ENCODE results near the gene PIGH.

Gene PIGH

DNA sequence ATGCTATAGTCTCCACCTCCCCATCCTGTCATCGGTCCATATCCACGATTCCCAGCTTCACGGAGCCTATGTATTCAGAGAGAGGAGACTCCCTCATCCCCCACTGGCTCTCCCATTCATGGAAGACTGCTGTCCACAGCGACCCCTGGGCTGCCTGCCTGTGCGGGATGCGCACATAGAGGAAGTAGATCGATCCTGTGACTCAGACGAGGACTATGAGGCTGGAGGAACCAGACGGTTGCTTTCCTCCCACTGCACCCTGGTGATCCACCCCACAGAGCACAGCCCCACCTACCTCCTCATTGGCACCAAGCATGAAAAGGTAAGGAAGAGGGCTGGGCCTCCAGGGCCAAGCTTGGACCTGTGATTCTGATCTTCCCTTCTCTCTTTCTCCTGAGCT, 24.4 kb downstream of the PIGH start:
- Histone ChIP-seq H3K9me3 (ENCODE audit: control insufficient read depth in 2 of 2, low read length in 2 of 2) (no peaks in the 10 kb centered on the region), H3K4me1 (ENCODE audit: control insufficient read depth, insufficient read depth, low read length) (no peaks in the 10 kb centered on the region), H3K36me3 (ENCODE audit: control insufficient read depth in 2 of 2, insufficient read depth in 2 of 2, low read length in 2 of 2) (peaks cover 0 to 6% of the 10 kb centered on the region in 2 donors), H3K9ac (ENCODE audit: low read length in 2 of 2) (no peak overlapping the region), H3K27me3 (ENCODE audit: control insufficient read depth in 1 of 2, insufficient read depth in 2 of 2, low read length in 2 of 2) (no peaks in the 10 kb centered on the region), H3K4me3 (ENCODE audit: low read length in 2 of 2) (no peak overlapping the region), H3K27ac (ENCODE audit: low read length) (no peak overlapping the region)

DNA sequence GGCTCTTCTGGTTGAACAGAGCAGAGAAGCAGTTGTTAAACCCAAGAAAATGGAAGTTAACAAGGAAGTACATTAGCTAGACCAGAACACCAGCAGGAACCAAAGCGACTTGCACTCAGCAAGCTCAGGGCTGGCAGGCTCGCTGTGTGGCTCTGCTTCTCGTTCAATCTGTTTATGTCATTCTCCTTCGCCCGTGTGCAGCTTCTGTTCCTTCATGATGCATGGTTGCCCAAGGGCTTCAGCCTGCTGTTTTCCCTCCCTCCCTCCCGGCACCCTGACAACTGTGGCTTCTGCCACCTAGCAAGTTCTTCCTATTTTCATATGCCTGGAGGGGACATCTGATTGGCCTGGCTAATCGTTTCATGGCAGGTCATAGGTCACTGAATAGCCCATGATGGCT, 25.3 kb downstream of the PIGH start:
- H3K27me3 ChIP-seq (ENCODE audit: control insufficient read depth in 1 of 2, insufficient read depth in 2 of 2, low read length in 2 of 2) = no peaks in the 10 kb centered on the region
- H3K9ac ChIP-seq (ENCODE audit: low read length in 2 of 2) = no peak overlapping the region
- H3K4me3 ChIP-seq (ENCODE audit: low read length in 2 of 2) = no peak overlapping the region
- H3K4me1 ChIP-seq (ENCODE audit: control insufficient read depth, insufficient read depth, low read length) = no peaks in the 10 kb centered on the region
- H3K36me3 ChIP-seq (ENCODE audit: control insufficient read depth in 2 of 2, insufficient read depth in 2 of 2, low read length in 2 of 2) = peaks cover 0 to 6% of the 10 kb centered on the region in 2 donors
- no peaks in the 10 kb centered on the region for H3K9me3 ChIP-seq (ENCODE audit: control insufficient read depth in 2 of 2, low read length in 2 of 2)
- H3K27ac ChIP-seq (ENCODE audit: low read length) = no peak overlapping the region

DNA sequence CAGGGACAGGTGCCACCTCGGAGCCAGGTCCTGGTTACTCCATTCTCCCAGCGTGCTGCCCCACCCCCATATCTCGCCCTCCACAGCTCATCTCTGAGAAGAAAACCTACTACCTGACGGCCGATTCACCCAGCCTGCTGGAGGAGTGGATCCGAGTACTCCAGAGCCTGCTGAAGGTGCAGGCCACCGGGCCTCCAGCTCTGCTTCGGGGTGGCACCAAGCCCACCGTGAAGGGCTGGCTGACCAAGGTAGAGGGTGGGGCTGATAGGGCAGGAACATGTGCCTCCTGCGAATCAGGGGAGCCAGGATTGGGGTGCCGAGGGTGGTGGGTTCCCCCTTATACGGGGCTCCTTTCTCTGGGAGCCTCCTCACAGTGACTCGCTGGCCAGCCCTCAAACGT, 25.9 kb downstream of the PIGH start:
- no peak overlapping the region for H3K9ac ChIP-seq (ENCODE audit: low read length in 2 of 2)
- H3K9me3 ChIP-seq (ENCODE audit: control insufficient read depth in 2 of 2, low read length in 2 of 2) = no peaks in the 10 kb centered on the region
- H3K4me3 ChIP-seq (ENCODE audit: low read length in 2 of 2) = no peak overlapping the region
- no peaks in the 10 kb centered on the region for H3K27me3 ChIP-seq (ENCODE audit: control insufficient read depth in 1 of 2, insufficient read depth in 2 of 2, low read length in 2 of 2)
- no peaks in the 10 kb centered on the region for H3K4me1 ChIP-seq (ENCODE audit: control insufficient read depth, insufficient read depth, low read length)
- H3K27ac ChIP-seq (ENCODE audit: low read length) = no peak overlapping the region
- peaks cover 0 to 5% of the 10 kb centered on the region in 2 donors for H3K36me3 ChIP-seq (ENCODE audit: control insufficient read depth in 2 of 2, insufficient read depth in 2 of 2, low read length in 2 of 2)

DNA sequence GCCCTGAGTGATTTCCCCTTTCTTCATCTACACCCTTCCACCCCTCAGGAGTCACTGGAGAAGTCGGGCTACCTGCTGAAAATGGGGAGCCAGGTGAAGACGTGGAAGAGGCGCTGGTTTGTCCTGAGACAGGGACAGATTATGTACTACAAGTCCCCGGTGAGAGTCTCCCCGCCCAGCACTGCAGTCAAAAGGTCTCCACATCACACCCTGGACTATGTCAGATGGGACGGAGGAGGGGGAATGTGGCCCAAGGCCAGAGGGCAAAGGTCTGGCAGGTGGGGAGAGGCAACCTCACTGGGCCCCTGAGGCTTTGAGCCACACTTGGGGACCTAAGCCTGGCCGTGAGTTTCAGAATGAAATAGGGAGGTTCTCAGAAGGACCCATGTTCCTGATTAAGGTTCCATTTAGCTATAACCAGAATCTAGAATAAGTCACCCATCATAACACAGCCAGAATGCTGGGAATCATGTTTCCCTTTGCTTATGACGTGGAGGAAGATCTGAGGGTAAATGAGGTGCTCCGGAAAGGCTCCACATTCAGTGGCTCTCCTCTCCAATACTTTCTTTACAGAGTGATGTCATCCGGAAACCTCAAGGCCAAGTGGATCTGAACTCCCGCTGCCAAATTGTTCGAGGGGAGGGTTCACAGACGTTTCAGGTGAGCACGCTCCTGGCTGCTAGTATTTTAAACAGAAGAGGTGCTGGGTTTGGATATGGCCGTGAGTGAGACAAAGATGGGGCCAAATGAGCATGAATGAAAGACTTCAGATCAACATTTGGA, 26.6 kb downstream of the PIGH start:
- Histone ChIP-seq H3K27me3 (ENCODE audit: control insufficient read depth in 1 of 2, insufficient read depth in 2 of 2, low read length in 2 of 2) (no peaks in the 10 kb centered on the region), H3K36me3 (ENCODE audit: control insufficient read depth in 2 of 2, insufficient read depth in 2 of 2, low read length in 2 of 2) (peaks cover 0 to 4% of the 10 kb centered on the region in 2 donors), H3K9me3 (ENCODE audit: control insufficient read depth in 2 of 2, low read length in 2 of 2) (no peaks in the 10 kb centered on the region), H3K4me1 (ENCODE audit: control insufficient read depth, insufficient read depth, low read length) (no peaks in the 10 kb centered on the region), H3K4me3 (ENCODE audit: low read length in 2 of 2) (no peak overlapping the region), H3K27ac (ENCODE audit: low read length) (no peak overlapping the region), H3K9ac (ENCODE audit: low read length in 2 of 2) (no peak overlapping the region)

DNA sequence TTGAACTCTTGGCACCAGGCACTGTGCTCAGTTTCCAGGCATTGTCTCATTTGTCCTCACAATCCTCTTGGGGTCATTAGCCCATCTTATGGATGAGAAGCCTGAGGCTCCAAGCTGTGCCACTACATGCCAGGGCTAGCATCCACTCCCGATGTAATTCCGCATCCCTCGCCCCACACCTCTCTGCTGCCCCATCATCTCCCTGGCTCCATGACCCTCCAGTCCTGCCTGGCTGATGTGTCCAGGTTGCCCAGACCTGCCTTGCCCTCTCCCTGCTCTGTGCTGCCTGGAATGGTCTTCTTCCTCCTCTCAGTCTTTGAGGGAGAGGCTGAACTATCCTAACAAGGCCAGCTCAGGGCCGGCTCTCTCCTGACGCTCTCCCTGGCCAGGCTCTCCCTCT, 27.5 kb downstream of the PIGH start:
- Histone ChIP-seq H3K4me1 (ENCODE audit: control insufficient read depth, insufficient read depth, low read length) (no peaks in the 10 kb centered on the region), H3K9ac (ENCODE audit: low read length in 2 of 2) (no peak overlapping the region), H3K27ac (ENCODE audit: low read length) (no peak overlapping the region), H3K9me3 (ENCODE audit: control insufficient read depth in 2 of 2, low read length in 2 of 2) (no peaks in the 10 kb centered on the region), H3K4me3 (ENCODE audit: low read length in 2 of 2) (no peak overlapping the region), H3K27me3 (ENCODE audit: control insufficient read depth in 1 of 2, insufficient read depth in 2 of 2, low read length in 2 of 2) (no peaks in the 10 kb centered on the region), H3K36me3 (ENCODE audit: control insufficient read depth in 2 of 2, insufficient read depth in 2 of 2, low read length in 2 of 2) (peaks cover 0 to 4% of the 10 kb centered on the region in 2 donors)

DNA sequence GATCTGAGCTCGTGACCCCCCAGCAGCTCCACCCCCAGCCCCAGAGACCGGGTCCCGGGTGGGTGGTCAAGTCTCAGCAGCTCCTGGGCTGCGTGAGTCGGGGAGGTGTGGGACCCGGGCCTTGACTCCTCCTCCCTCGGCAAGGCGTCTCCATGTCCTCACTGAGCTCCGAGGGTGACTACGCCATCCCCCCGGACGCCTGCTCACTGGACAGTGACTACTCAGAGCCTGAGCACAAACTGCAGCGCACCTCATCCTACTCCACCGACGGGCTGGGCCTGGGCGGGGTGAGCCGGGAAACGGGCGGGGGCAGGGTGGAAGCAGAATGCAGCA, 28.1 kb downstream of the PIGH start:
- Histone ChIP-seq H3K4me3 (ENCODE audit: low read length in 2 of 2) (no peak overlapping the region), H3K4me1 (ENCODE audit: control insufficient read depth, insufficient read depth, low read length) (no peaks in the 10 kb centered on the region), H3K27me3 (ENCODE audit: control insufficient read depth in 1 of 2, insufficient read depth in 2 of 2, low read length in 2 of 2) (no peaks in the 10 kb centered on the region), H3K9ac (ENCODE audit: low read length in 2 of 2) (no peak overlapping the region), H3K9me3 (ENCODE audit: control insufficient read depth in 2 of 2, low read length in 2 of 2) (no peaks in the 10 kb centered on the region), H3K27ac (ENCODE audit: low read length) (no peak overlapping the region), H3K36me3 (ENCODE audit: control insufficient read depth in 2 of 2, insufficient read depth in 2 of 2, low read length in 2 of 2) (peaks cover 0 to 4% of the 10 kb centered on the region in 2 donors)

DNA sequence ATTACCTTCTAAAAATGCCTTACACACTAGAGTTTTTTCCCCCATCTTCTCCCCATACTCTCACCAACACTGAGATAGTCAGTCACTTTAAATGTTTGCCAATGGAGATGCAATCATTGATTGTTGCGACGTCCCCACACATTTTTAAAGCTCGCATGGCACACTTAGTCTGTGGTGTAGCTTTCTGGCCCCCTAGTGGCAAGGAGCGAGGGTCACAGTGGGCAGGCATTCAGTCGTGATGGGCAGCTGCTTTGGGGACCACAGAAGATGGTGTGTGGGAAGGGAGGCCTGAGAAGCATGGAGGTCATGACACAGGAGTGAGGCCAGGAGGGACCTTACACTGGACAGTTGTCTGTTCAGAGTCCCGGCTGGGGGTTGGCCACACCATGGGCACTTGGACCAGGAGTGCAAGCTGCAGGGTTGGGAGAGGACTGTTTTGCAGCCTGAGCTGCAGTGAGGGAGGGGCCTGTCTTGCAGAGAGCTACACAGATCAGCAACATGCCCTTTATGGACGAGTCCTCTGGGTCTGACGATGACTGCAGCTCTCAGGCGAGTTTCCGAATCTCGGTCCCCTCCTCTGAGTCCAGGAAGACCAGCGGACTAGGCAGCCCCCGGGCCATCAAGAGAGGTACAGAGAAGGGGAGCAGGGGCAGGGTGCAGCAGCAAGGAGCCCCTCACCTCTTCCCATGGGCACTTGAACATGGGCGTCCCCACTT, 28.6 kb downstream of the PIGH start:
- no peak overlapping the region for H3K27ac ChIP-seq (ENCODE audit: low read length)
- H3K4me3 ChIP-seq (ENCODE audit: low read length in 2 of 2) = no peak overlapping the region
- no peak overlapping the region for H3K9ac ChIP-seq (ENCODE audit: low read length in 2 of 2)
- H3K9me3 ChIP-seq (ENCODE audit: control insufficient read depth in 2 of 2, low read length in 2 of 2) = no peaks in the 10 kb centered on the region
- H3K4me1 ChIP-seq (ENCODE audit: control insufficient read depth, insufficient read depth, low read length) = no peaks in the 10 kb centered on the region
- H3K27me3 ChIP-seq (ENCODE audit: control insufficient read depth in 1 of 2, insufficient read depth in 2 of 2, low read length in 2 of 2) = no peaks in the 10 kb centered on the region
- peaks cover 0 to 3% of the 10 kb centered on the region in 2 donors for H3K36me3 ChIP-seq (ENCODE audit: control insufficient read depth in 2 of 2, insufficient read depth in 2 of 2, low read length in 2 of 2)

DNA sequence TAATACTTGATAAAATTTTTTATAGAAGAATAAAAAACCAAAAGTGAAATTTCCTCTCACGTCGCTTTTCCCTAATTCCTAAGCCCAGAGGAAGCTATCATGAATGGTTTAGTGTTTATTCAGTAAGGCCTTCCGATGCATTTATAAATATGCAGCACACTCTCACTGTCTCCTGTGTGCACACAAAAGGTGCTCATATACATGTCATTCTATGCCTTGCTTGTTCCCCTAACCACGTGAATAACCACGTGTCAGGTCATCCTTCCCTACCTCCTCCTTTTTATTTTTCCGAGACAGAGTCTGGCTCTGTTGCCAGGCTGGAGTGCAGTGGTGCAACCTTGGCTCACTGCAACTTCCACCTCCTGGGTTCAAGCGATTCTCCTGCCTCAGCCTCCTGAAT, 29.6 kb downstream of the PIGH start:
- H3K27me3 ChIP-seq (ENCODE audit: control insufficient read depth in 1 of 2, insufficient read depth in 2 of 2, low read length in 2 of 2) = no peaks in the 10 kb centered on the region
- no peak overlapping the region for H3K4me3 ChIP-seq (ENCODE audit: low read length in 2 of 2)
- no peak overlapping the region for H3K9ac ChIP-seq (ENCODE audit: low read length in 2 of 2)
- H3K27ac ChIP-seq (ENCODE audit: low read length) = no peak overlapping the region
- no peaks in the 10 kb centered on the region for H3K4me1 ChIP-seq (ENCODE audit: control insufficient read depth, insufficient read depth, low read length)
- no peaks in the 10 kb centered on the region for H3K9me3 ChIP-seq (ENCODE audit: control insufficient read depth in 2 of 2, low read length in 2 of 2)
- H3K36me3 ChIP-seq (ENCODE audit: control insufficient read depth in 2 of 2, insufficient read depth in 2 of 2, low read length in 2 of 2) = peaks cover 0 to under 1% of the 10 kb centered on the region in 2 donors

DNA sequence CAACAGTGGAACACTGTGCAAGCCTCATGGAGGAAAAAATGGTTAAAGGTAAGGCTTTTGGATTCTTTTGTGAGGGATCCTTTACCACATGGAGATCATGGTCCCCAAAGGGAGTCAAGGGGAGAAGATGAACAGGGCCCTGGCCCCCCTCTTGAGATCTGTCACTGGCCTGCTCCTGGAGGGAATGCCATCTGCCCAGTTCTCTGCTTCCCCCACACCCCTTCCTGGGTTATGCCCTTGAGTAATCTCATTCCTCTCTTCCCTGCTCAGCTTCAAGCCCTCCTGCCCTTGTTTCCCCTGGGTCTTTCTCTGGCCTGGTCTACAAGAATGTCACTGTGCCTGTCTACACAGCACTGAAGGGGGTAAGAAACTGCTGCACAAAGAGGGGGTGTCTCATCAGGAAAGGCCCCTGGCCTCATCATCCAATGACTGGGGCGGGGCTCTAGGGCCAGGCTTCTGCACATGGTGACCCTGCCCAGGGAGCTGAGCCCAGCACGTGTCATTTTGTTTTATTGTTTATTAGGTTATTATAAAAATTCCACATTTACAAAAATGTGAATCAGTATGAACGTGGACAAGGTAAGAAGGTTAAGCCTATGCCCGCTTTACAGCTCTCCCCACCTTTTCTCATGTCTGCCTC, 30.3 kb downstream of the PIGH start:
- Histone ChIP-seq H3K9me3 (ENCODE audit: control insufficient read depth in 2 of 2, low read length in 2 of 2) (no peaks in the 10 kb centered on the region), H3K27me3 (ENCODE audit: control insufficient read depth in 1 of 2, insufficient read depth in 2 of 2, low read length in 2 of 2) (no peaks in the 10 kb centered on the region), H3K9ac (ENCODE audit: low read length in 2 of 2) (no peak overlapping the region), H3K4me1 (ENCODE audit: control insufficient read depth, insufficient read depth, low read length) (no peaks in the 10 kb centered on the region), H3K27ac (ENCODE audit: low read length) (no peak overlapping the region), H3K4me3 (ENCODE audit: low read length in 2 of 2) (no peak overlapping the region), H3K36me3 (ENCODE audit: control insufficient read depth in 2 of 2, insufficient read depth in 2 of 2, low read length in 2 of 2) (peaks cover 0 to 2% of the 10 kb centered on the region in 2 donors)

DNA sequence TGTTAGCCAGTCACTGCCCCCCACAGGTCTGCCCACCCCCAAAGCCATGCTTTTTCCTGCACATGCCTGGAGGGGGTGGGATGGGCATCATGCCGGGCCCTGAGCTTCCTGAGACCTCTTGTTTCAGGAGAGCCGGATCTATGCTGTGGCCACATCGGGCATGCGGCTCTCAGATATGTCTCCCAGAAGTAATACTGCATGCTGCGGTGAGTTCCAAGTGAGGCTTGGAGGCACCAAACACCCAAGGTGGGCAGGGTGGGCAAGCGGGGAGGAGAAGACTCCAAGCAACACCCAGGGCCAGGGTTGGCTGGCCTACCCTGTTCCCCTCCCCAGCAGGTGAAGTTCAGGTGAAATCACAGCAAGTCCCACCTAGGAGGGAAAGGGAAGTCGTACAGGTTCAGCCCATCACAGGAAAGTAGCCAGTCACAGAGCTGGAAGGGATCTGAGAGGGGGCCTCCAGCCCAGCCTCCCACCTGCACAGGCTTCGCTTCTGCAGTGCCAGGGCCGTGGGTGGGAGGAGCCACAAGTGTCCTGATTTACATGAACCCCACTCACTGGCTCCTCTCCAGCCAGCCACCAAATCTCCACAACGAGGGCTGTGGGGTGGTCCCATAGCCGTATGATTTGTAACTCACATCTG, 30.9 kb downstream of the PIGH start:
- H3K9me3 ChIP-seq (ENCODE audit: control insufficient read depth in 2 of 2, low read length in 2 of 2) = no peaks in the 10 kb centered on the region
- H3K27ac ChIP-seq (ENCODE audit: low read length) = no peak overlapping the region
- H3K4me3 ChIP-seq (ENCODE audit: low read length in 2 of 2) = no peak overlapping the region
- no peaks in the 10 kb centered on the region for H3K4me1 ChIP-seq (ENCODE audit: control insufficient read depth, insufficient read depth, low read length)
- H3K27me3 ChIP-seq (ENCODE audit: control insufficient read depth in 1 of 2, insufficient read depth in 2 of 2, low read length in 2 of 2) = no peaks in the 10 kb centered on the region
- H3K9ac ChIP-seq (ENCODE audit: low read length in 2 of 2) = no peak overlapping the region
- H3K36me3 ChIP-seq (ENCODE audit: control insufficient read depth in 2 of 2, insufficient read depth in 2 of 2, low read length in 2 of 2) = peaks cover 0 to 2% of the 10 kb centered on the region in 2 donors
